GM21515 (cell line): Measurements from ENCODE around the gene TMEM30B.

Experiments
- ATAC-seq: cut with Tn5 transposase; IDR thresholded peaks from one replicate; pipeline ENCODE4 v1.9.1; 2021; ENCODE audit not compliant: unreplicated experiment

TMEM30B gene

GRCh38 chr14:61238611-61239245, 42.4 kb downstream of the TMEM30B start:
- ATAC-seq = no peak

GRCh38 chr14:61234215-61234916, 46.8 kb downstream of the TMEM30B start:
- ATAC-seq = no peak

GRCh38 chr14:61233436-61233956, 47.6 kb downstream of the TMEM30B start:
- no peak for ATAC-seq

- no peak for ATAC-seq
Observed at GRCh38 chr14:61231810-61232209, 49.3 kb downstream of the TMEM30B start.

GRCh38 chr14:61229981-61230380, 51.2 kb downstream of the TMEM30B start:
- ATAC-seq = no peak

GRCh38 chr14:61229475-61229888, 51.7 kb downstream of the TMEM30B start:
- ATAC-seq = no peak

- no peak for ATAC-seq
Observed at GRCh38 chr14:61227884-61228591, 53.1 kb downstream of the TMEM30B start.
